HG03460 (cell line): ENCODE data around the gene LCE2C.
"Not testable (repeated sequence)": the region's sequence is repeated elsewhere in the genome, so short reads cannot be mapped to it uniquely, and the experiment has no call there.

Experiments
- ATAC-seq: cut with Tn5 transposase; IDR thresholded peaks from one replicate; pipeline ENCODE4 v1.9.1; 2021; ENCODE audit not compliant: unreplicated experiment

The LCE2C gene, protein sequence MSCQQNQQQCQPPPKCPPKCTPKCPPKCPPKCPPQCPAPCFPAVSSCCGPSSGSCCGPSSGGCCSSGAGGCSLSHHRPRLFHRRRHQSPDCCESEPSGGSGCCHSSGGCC

GRCh38 chr1:152674983-152675382 lies at the start of gene LCE2C:
TSS of gene LCE2C (plus strand) at chr1:152675279. CDS start at chr1:152676016, 737 bp downstream.
- ATAC-seq = not testable (repeated sequence)

DNA sequence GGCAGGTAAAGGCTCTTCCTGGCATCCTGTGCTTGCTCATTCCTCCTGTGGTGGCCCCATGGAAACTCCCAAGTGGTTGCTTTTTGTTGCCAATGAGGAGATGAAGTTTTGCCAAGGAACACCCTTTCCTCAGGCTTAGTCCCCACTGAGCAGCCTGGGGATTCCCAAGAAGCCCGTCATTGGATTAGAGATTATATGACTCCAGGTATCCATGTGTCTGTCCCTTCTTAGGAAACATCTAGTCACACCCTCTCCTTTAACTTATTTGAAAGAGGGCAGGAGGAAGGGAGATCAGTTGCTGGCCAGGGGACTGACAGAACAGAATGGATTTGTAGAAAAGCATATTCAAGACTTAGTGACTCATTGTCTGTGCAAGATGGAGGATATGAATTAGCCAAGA lies 48.3 kb upstream of the LCE2C start:
- no peak for ATAC-seq

- ATAC-seq = no peak
These were observed 44.5 kb upstream of the LCE2C start for GRCh38 chr1:152630596-152630995.

- ATAC-seq = no peak
These were observed 34.7 kb upstream of the LCE2C start for GRCh38 chr1:152640351-152640750.

DNA sequence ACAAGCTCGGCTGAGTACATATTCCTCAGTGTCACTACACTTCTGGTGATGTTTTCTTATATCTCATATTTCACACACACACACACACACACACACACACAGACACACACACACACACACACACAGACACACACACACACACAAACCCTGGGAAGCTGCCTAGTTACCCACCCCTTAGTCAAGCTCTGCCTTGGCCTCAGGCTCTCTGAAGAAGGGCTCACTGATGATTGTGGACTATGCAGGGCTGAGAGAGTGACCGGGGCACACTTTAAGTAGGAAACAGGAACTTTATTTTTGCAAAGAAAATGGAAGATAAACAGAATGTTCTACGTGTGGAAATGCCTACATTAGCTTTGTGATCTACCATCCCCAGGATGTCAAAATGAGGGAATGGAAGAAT lies 31.1 kb upstream of the LCE2C start:
- no peak for ATAC-seq

GRCh38 chr1:152645146-152645545 lies 29.9 kb upstream of the LCE2C start:
- no peak for ATAC-seq

DNA sequence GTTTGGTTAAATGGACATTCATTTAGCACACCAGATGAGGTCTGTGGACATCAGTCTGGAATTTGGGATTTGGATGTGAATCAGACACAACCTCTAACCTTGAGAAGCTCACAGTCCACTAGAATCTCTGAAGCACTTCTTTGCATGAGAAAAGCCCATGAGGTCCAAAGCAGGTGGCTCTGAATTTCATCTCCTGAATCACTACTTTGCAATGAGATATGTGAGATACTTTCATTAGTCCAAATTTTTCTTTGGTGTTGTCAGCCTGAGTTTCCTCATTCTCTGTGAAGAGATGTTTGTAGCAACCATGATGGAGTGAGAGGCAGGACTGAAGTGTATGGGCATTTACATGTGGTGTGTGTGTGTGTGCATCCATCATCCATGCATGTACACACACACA lies 28.4 kb upstream of the LCE2C start:
- no peak for ATAC-seq

- no peak for ATAC-seq
These were observed 21.0 kb upstream of the LCE2C start for GRCh38 chr1:152654110-152654509.

GRCh38 chr1:152656459-152656858 lies 18.6 kb upstream of the LCE2C start:
- no peak for ATAC-seq

DNA sequence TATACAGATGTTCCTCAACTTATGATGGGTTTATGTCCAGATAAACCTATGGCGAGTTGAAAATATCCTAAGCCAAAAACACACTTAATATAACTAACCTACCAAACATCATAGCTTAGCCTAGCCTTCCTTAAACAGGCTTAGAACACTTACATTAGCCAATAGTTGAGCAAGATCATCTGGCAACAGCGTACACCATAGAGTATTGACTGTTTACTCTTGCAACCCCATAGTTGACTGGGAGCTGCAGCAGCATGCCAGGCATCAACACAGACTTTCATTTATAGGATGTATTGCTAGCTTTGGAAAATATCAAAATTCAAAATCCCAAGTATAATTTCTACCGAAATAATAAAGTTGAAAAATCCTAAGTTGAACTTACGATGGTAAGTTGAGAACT lies 17.4 kb upstream of the LCE2C start:
- ATAC-seq = no peak

DNA sequence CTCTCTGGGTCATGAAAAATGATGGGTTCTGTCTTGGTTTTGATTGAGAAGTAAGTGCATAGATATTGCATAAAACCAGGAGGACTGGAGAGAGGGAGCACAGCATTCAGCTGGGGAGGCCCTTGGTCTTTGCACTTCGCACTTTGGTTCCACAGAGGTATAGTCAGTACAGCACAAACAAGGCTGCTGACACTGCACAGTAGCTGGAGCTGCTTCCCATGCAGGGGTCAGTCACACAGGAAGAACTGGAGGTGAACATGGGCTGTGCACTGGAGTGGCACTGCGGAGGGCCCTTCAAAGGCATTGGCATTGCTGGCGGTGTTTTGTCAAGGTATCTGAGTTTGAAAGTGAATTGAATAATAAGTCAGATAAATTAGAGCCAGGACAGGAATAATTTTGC lies 16.4 kb upstream of the LCE2C start:
- no peak for ATAC-seq

GRCh38 chr1:152663098-152663497 lies 12.0 kb upstream of the LCE2C start, which contains the start of gene LCE2D:
TSS of gene LCE2D (plus strand) at chr1:152663380. CDS start at chr1:152664106, 726 bp downstream.
- ATAC-seq = no peak

DNA sequence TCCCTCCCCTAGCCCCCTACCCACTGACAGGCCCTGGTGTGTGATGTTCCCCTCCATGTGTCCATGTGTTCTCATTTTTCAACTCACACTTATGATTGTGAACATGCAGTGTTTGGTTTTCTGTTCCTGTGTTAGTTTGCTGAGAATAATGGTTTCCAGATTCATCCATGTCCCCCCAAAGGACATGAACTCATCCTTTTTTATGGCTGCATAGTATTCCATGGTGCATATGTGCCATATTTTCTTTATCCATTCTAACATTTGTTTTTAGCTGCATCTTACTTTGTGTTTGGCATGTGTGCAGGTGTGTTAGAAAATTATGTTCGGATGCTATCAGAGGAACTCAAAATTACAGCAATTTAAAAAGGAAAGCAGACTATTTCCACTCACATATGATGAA lies 8.9 kb upstream of the LCE2C start:
- not testable (repeated sequence) for ATAC-seq

DNA sequence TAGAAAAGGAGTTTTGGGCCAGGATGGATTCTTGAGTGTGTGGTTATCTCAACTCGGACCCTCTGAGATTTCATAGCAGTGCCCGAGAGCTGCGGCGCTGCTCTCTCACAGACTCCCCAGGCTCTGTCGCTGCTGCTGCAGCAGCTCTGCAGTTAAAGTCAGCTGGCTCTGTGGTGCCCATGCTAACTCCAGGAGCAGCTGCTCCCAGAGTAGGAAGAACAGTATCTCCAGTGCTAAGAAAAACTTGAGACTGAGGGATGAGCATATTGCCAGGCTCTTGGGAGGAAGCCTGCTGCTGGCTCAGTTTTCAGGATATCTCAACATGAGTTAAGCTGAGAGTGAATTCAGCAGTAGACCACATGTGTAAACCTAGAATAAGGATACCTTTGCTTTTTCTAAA lies 7.4 kb upstream of the LCE2C start:
- ATAC-seq = no peak

DNA sequence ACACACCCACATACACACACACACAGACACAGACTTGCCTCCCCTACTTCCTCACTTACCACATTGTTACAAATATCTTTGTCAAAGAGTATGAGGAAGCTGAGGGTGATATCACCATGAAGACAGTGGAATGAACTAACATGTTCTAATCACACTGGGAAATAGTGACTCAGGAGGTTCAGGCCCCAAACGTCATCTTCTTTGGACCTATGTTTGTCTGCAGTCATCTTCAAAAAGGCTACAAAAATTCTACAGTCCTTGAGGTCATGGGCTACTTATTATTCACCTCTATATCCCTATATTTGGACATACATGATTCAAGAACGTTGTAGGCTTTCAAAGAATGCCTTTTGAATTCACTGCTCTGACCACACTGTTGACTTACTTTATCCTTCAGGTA lies 2.1 kb upstream of the LCE2C start:
- ATAC-seq = no peak

- no peak for ATAC-seq
These were observed 4.4 kb downstream of the LCE2C start for GRCh38 chr1:152679459-152679858.

GRCh38 chr1:152681616-152682015 lies 6.5 kb downstream of the LCE2C start:
- no peak for ATAC-seq

- ATAC-seq = no peak
These were observed 8.8 kb downstream of the LCE2C start for GRCh38 chr1:152683846-152684245.

DNA sequence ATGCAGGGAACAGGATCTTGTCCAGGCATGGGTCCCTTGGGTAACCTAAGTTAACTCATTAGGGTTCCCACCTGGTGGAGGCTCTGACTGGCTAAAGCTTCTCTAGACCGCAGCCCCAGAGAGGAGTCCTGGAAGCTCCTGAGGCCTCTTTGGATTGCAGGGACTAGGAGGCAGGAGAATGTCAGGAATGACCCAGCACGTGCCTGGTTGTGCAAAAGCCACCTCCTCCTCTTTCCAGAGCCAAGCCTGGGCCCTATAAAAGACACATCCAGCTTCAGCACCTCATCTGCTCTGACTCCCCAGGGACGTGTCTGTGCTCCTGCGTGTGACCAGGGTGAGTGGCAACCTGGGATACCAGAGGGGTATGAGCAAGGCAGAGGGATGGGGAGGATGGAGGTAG lies 10.7 kb downstream of the LCE2C start, which contains the start of gene LCE2B:
Gene LCE2B (plus strand): TSS at position 301 of the 400 bp plus-strand sequence. CDS start 721 bp downstream, outside the sequence.
- ATAC-seq = not testable (repeated sequence)

- ATAC-seq = no peak
These were observed 22.9 kb downstream of the LCE2C start, which contains the start of gene LCE2A for GRCh38 chr1:152697701-152698600. TSS of gene LCE2A (plus strand) at chr1:152698345. CDS start at chr1:152698902, 557 bp downstream.

DNA sequence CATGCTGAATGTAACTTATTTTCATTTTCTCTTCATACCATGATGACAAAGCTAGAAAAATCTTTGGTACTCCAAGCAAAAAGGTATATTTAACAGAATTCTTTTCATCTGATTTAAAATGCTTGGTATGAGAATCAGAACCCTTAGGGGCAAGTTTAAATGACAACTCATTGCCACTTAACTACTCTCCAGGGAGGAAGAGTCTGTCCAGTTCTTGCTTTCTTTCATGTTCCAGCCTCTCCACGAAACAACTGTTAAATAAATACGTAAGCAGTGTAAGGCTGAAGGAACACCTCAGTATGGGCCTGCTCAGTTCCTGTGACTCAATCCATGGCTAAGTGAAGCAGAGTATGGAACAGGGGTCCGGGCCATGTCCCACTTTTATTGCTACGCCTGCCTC lies 24.7 kb downstream of the LCE2C start:
- ATAC-seq = no peak

DNA sequence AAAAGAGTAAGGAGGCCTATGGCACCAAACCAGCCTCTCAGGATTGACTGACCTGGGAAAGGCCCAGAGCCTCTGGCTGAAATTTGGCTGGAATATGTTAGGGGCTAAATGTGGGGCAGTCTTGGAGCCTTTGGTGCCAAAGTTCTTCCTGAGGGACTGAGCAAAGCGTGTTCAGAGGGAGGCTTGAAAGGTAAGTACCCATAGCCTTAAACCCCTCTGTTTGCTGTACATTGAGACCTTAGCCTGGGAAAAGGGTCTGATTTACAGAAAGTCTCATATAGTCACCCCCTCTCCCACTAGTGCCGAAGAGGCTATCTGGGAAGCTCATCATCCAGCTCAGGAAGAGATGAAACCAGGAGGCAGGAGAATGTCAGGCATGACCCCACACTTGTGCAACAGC lies 32.8 kb downstream of the LCE2C start, which contains the start of gene LCE4A:
Gene LCE4A (plus strand): TSS at position 301 of the 400 bp plus-strand sequence. CDS start 916 bp downstream, outside the sequence.
- ATAC-seq = no peak
